Gastrocnemius medialis (tissue), 4 donors: ENCODE data around the gene MTA1. TPM values are rescaled to one million over a fixed set of nuclear protein-coding genes. Genes with fewer than 3 reads are reported as not detected.

Source experiments
- ATAC-seq, 2 donors: fragments of 150-250 bp; one replicate each; pipeline ENCODE4 v1.9.1; 2016
- DNase-seq, 2 donors: peaks; one replicate each; pipeline ENCODE4 v3.0.0-alpha.2; 2019
- H3K27ac ChIP-seq, 4 donors: fragments of 200-600 bp; sonication (generic); 1 replicate in 1 of 4; 2 replicates in 3 of 4; pipeline ENCODE4 v1.5.1; 2016 to 2018; ENCODE audit warnings: mild to moderate bottlenecking in 2 of 4, moderate library complexity in 1 of 4
- H3K27me3 ChIP-seq, 3 donors: fragments of 200-600 bp; sonication (generic) in 2 of 3; 1 replicate in 1 of 3; 2 replicates in 2 of 3; pipeline versions ENCODE4 v1.5.1 to v1.6.0; 2016 to 2019; ENCODE audit warnings: mild to moderate bottlenecking in 1 of 3, moderate library complexity in 1 of 3
- H3K36me3 ChIP-seq, 2 donors: fragments of 200-600 bp; sonication (generic) in 1 of 2; one replicate each; pipeline ENCODE4 v1.5.1; 2017 to 2018
- H3K4me1 ChIP-seq, 2 donors: fragments of 200-600 bp; sonication (generic) in 1 of 2; one replicate each; pipeline ENCODE4 v1.5.1; 2016 to 2017; ENCODE audit warnings: mild to moderate bottlenecking in 2 of 2
- H3K4me3 ChIP-seq, 4 donors: fragments of 200-600 bp; sonication (generic) in 3 of 4; 1 replicate in 1 of 4; 2 replicates in 3 of 4; pipeline ENCODE4 v1.5.1; 2016 to 2019; ENCODE audit warnings: mild to moderate bottlenecking in 2 of 4
- H3K9me3 ChIP-seq, 3 donors: fragments of 200-600 bp; sonication (generic) in 2 of 3; 1 replicate in 1 of 3; 2 replicates in 2 of 3; pipeline ENCODE4 v1.5.1; 2016 to 2019
- POLR2A ChIP-seq, 2 donors: fragments of 450-650 bp; IDR thresholded peaks; one replicate each; pipeline ENCODE4 v1.6.1; 2017; ENCODE audit warnings: antibody characterized with exemption in 2 of 2, mild to moderate bottlenecking in 2 of 2, moderate library complexity in 2 of 2
- in situ Hi-C, 4 donors: fragments of 200-750 bp; cut with MboI; loops; one replicate each; pipeline versions ENCODE4 v1.15.0 to v1.8.0; 2017; ENCODE audit warnings: low sequenced_read_pairs in 4 of 4
- intact Hi-C: fragments of 100-400 bp; cut with DNase I; formaldehyde crosslinking; loops from one replicate; pipeline ENCODE4 v1.15.1; 2023; ENCODE audit warnings: low total_unique reads
- total RNA-seq, 4 donors: library from RNA; depleted of rRNA; stranded (reverse); fragments of >200 nt; gene quantifications; one replicate each; pipeline versions ENCODE4 v1.1.0 to v1.2.3, GENCODE V29; 2016
- TF ChIP-seq, protein P1 (sequence below), 5 experiments: fragments of 450-650 bp in 3 of 5; fragments of 200-600 bp in 2 of 5; sonication (generic) in 2 of 5; IDR thresholded peaks in 4 of 5; conservative IDR thresholded peaks in 1 of 5; 1 replicate in 4 of 5; 2 replicates in 1 of 5; pipeline ENCODE4 v1.5.1; 2016 to 2019; ENCODE audit warnings: antibody characterized with exemption in 5 of 5, mild to moderate bottlenecking in 3 of 5, moderate library complexity in 3 of 5

Gene MTA1
- total RNA-seq, 4 donors from 2014 or later, result 18.2 to 30.8 (median 28.2) TPM

DNA sequence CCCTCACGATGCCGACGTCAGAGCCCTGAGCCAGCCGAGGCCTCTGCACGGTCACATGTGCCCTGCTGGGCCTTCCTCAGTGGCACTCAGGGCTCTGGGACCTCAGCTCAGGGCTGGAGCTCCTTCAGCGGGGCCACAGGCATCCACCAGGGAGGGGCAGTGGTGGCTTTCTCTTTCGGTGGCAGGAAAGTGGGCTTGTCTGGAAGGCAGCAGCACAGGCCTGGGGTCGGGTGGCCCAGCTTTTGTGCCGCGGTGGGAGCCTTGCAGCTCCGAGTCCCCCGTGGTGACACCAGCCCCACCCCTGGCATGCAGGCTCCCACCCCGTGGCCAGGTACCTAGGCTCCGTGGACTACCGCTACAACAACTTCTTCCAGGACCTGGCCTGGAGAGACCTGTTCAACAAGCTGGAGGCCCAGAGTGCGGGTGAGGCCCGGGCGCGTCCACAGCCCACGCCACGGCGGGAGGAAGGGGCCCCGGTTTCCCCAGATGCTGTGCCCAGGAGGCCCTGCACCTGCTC, 35.5 kb upstream of the MTA1 start:
- ATAC-seq, result no peak
- no peak overlapping the region for H3K4me3 ChIP-seq
- in situ Hi-C loops, result no loop called here
- H3K9me3 ChIP-seq, result no peaks in the 10 kb centered on the region
- intact Hi-C loops, result no loop called here
- peaks cover 0 to 42% of the 10 kb centered on the region in 2 donors for H3K36me3 ChIP-seq
- TF ChIP-seq POLR2A (IDR thresholded peaks at IDR 0.05), result no peak
- TF ChIP-seq, protein P1, sequence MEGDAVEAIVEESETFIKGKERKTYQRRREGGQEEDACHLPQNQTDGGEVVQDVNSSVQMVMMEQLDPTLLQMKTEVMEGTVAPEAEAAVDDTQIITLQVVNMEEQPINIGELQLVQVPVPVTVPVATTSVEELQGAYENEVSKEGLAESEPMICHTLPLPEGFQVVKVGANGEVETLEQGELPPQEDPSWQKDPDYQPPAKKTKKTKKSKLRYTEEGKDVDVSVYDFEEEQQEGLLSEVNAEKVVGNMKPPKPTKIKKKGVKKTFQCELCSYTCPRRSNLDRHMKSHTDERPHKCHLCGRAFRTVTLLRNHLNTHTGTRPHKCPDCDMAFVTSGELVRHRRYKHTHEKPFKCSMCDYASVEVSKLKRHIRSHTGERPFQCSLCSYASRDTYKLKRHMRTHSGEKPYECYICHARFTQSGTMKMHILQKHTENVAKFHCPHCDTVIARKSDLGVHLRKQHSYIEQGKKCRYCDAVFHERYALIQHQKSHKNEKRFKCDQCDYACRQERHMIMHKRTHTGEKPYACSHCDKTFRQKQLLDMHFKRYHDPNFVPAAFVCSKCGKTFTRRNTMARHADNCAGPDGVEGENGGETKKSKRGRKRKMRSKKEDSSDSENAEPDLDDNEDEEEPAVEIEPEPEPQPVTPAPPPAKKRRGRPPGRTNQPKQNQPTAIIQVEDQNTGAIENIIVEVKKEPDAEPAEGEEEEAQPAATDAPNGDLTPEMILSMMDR (IDR thresholded peaks at IDR 0.05 in 4 of 5, conservative IDR thresholded peaks at IDR 0.05 in 1 of 5), result no peak
- no peaks in the 10 kb centered on the region for H3K4me1 ChIP-seq
- no peaks in the 10 kb centered on the region for H3K27me3 ChIP-seq
- DNase-seq, result no peak
- no peak overlapping the region for H3K27ac ChIP-seq

DNA sequence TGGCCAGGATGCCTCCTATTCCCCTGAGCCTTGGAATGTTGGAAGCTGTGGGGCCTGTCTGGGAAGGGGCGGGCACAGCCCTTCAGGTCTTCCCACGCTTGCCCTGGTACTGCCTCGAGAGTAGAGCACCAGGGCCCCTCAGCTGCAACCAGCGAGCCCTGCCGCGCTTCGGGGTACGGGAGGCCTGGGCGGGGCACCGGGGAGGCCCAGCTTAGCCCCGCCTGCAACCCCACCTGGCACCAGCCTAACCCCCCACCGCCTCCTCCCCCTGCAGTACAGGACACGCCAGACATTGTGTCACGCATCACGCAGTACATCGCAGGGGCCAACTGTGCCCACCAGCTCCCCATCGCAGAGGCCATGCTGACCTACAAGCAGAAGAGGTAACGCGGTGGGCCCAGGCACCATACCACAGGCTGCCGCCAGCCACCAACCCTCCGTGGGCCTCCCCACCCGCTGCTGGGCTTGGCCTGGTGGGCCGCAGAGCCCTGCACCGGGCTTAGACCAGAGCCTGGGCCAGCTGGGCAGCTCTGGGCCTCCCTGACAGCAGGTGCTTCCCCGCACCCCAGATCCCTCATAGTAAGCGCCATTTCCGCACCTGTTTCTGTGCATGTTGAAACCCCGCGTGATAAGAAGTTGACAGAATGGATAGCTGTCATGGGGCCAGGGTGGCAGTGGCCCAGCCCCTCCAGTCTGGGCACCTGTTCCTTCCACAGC, 34.9 kb upstream of the MTA1 start:
- intact Hi-C loops (no loop called here), in situ Hi-C loops (no loop called here)
- DNase-seq (no peak), ATAC-seq (peak in 1 of 2 donors; percentile 29)
- Histone ChIP-seq H3K9me3 (no peaks in the 10 kb centered on the region), H3K36me3 (peaks cover 0 to 38% of the 10 kb centered on the region in 2 donors), H3K4me3 (no peak overlapping the region), H3K27ac (no peak overlapping the region), H3K4me1 (no peaks in the 10 kb centered on the region), H3K27me3 (no peaks in the 10 kb centered on the region)
- no peak for TF ChIP-seq POLR2A (IDR thresholded peaks at IDR 0.05)
- TF ChIP-seq, protein P1 (IDR thresholded peaks at IDR 0.05 in 4 of 5, conservative IDR thresholded peaks at IDR 0.05 in 1 of 5), result no peak

DNA sequence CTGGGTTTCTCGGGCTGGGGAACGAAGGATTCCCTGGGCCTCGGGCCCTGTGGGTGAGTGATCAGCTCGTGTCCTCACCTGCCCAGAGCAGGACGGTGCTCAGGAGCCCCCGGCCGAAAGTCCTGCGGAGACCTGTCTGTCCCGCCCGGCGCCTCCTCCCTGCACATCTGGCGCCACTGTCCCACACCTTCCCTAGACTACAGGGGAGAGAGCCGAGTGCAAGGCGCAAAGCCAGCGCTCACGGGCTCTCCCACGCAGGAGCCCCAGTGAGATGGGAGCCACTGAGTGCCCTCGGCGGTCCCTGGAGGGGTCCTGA, 34.3 kb upstream of the MTA1 start:
- H3K4me1 ChIP-seq, result peaks cover 0 to 5% of the 10 kb centered on the region in 2 donors
- intact Hi-C loops (no loop called here), in situ Hi-C loops (no loop called here)
- ATAC-seq, result no peak
- H3K36me3 ChIP-seq, result peaks cover 0 to 34% of the 10 kb centered on the region in 2 donors
- no peaks in the 10 kb centered on the region for H3K27me3 ChIP-seq
- no peak overlapping the region for H3K4me3 ChIP-seq
- no peaks in the 10 kb centered on the region for H3K9me3 ChIP-seq
- H3K27ac ChIP-seq, result no peak overlapping the region
- no peak for TF ChIP-seq POLR2A (IDR thresholded peaks at IDR 0.05)
- TF ChIP-seq, protein P1 (IDR thresholded peaks at IDR 0.05 in 4 of 5, conservative IDR thresholded peaks at IDR 0.05 in 1 of 5), result no peak
- DNase-seq, result no peak

DNA sequence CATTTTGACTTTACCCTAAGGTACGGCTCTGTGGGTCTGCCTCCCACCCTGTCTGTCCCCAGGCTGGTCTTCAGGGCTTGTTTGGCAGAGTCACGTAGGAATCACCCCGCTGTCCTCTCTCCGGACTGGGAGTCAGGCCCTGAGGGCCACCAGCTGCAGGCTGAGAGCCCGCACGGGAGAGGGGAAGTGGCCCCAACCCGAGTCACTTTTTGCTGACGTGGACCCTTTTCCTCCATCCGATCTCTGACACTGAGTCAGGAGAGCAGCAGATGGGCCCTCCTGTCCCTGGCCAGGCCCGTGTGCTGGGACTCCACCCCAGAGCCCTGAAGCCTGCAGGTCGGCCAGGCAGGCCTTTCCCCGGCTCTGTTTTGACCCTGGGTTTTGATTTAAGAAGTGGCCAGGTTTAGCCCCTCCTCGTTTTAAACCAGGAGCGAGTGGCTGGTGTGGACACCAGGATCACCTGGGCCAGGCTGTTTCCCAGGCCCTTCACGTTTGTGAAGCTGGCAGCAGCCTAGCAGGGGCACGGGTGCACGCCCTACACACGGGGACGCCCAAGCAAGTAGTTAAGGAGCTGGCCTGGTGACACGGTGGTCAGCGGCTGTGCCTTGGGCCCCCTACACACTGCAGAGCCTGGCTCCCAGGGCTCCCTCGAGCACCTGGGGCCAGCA, 33.8 kb upstream of the MTA1 start:
- in situ Hi-C loops, result no loop called here
- Histone ChIP-seq H3K4me3 (no peak overlapping the region), H3K27ac (no peak overlapping the region), H3K4me1 (peaks cover 0 to 6% of the 10 kb centered on the region in 2 donors), H3K36me3 (peaks cover 0 to 34% of the 10 kb centered on the region in 2 donors), H3K27me3 (no peaks in the 10 kb centered on the region), H3K9me3 (no peaks in the 10 kb centered on the region)
- ATAC-seq (no peak), DNase-seq (no peak)
- no peak for TF ChIP-seq POLR2A (IDR thresholded peaks at IDR 0.05)
- TF ChIP-seq, protein P1 (IDR thresholded peaks at IDR 0.05 in 4 of 5, conservative IDR thresholded peaks at IDR 0.05 in 1 of 5), result no peak
- intact Hi-C loops, result loop anchor here (2.0 kb wide), 1 partner anchor 21 kb away; no protein-coding TSS in a partner anchor
